H1 (cell line): Measurements from ENCODE around the gene SSUH2. TPM values are rescaled to one million over a fixed set of nuclear protein-coding genes. Genes with fewer than 3 reads are reported as not detected.

Experiments used
- CTCF ChIA-PET: fragments of 300-600 bp; sonication (Branson Sonifier 250); formaldehyde crosslinking; loops from one replicate; lab custom pipeline; 2021; ENCODE audit not compliant: partially characterized antibody; lab: Charles Lee
- POLR2A ChIA-PET: fragments of 300-600 bp; sonication (Branson Sonifier 250); formaldehyde crosslinking; loops from one replicate; lab custom pipeline; 2021; ENCODE audit warnings: inconsistent platforms; ENCODE audit not compliant: partially characterized antibody; lab: Charles Lee
- DNase-seq, 2 experiments: peaks; one replicate each; pipeline versions ENCODE4 v3.0.0 to v3.0.0-alpha.2; 2010 to 2022; ENCODE audit warnings: low spot score in 2 of 2, low read depth in 1 of 2, mixed read lengths in 1 of 2
- FAIRE-seq: peaks from 2 replicates; lab custom pipeline; 2011; peaks lifted over from hg19 to GRCh38; lab: Jason Lieb, UNC
- H2AFZ ChIP-seq: 2 replicates; pipeline ENCODE4 v1.8.1; 2012; ENCODE audit warnings: low read length, inconsistent platforms
- H2AK5ac ChIP-seq: 2 replicates; pipeline ENCODE4 v1.6.1; 2013; ENCODE audit warnings: low read depth, low read length
- H2BK120ac ChIP-seq: replicated peaks from 2 replicates; pipeline ENCODE3; 2013; ENCODE audit warnings: low read depth, low read length, inconsistent platforms
- H2BK12ac ChIP-seq: 2 replicates; pipeline ENCODE4 v1.6.1; 2013; ENCODE audit warnings: low read depth, low read length
- H2BK15ac ChIP-seq: 2 replicates; pipeline ENCODE4 v1.6.1; 2013; ENCODE audit warnings: low read length
- H2BK20ac ChIP-seq: 2 replicates; pipeline ENCODE4 v1.6.1; 2013; ENCODE audit warnings: low read length
- H2BK5ac ChIP-seq: 2 replicates; pipeline ENCODE4 v1.6.1; 2013; ENCODE audit warnings: low read depth, low read length
- H3K14ac ChIP-seq: 2 replicates; pipeline ENCODE4 v1.6.1; 2013; ENCODE audit warnings: inconsistent platforms; ENCODE audit not compliant: insufficient read length
- H3K18ac ChIP-seq: 2 replicates; pipeline ENCODE4 v1.6.1; 2013; ENCODE audit warnings: low read length; ENCODE audit errors: extremely low read depth
- H3K23ac ChIP-seq: 2 replicates; pipeline ENCODE4 v1.6.1; 2013; ENCODE audit warnings: inconsistent platforms; ENCODE audit not compliant: insufficient read length
- H3K23me2 ChIP-seq: 2 replicates; pipeline ENCODE4 v1.6.1; 2013; ENCODE audit warnings: low read depth, low read length
- H3K27ac ChIP-seq: 2 replicates; pipeline ENCODE4 v1.6.1; 2011; ENCODE audit warnings: low read depth, low read length, inconsistent platforms
- H3K27me3 ChIP-seq, 4 experiments: replicated peaks in 1 of 4; 1 replicate in 1 of 4; 2 replicates in 3 of 4; pipeline versions ENCODE4 v1.6.1 to v1.8.1; 2011 to 2013; ENCODE audit warnings: low read length in 3 of 4, mild to moderate bottlenecking in 3 of 4, inconsistent platforms in 2 of 4, mixed read lengths in 2 of 4, moderate library complexity in 1 of 4; ENCODE audit not compliant: control insufficient read depth in 3 of 4, insufficient read depth in 3 of 4; ENCODE audit errors: extremely low read depth in 1 of 4
- H3K36me3 ChIP-seq, 4 experiments: 2 replicates each; pipeline versions ENCODE4 v1.6.1 to v1.8.1; 2011 to 2013; ENCODE audit warnings: mild to moderate bottlenecking in 4 of 4, low read length in 3 of 4, moderate library complexity in 2 of 4, control low read depth in 1 of 4, inconsistent platforms in 1 of 4; ENCODE audit not compliant: insufficient read depth in 4 of 4, control insufficient read depth in 2 of 4
- H3K4ac ChIP-seq: replicated peaks from 2 replicates; pipeline ENCODE3; 2013; ENCODE audit warnings: low read length, low read depth, mixed read lengths, inconsistent platforms; ENCODE audit not compliant: insufficient read length
- H3K4me1 ChIP-seq, 4 experiments: replicated peaks in 1 of 4; 1 replicate in 1 of 4; 2 replicates in 3 of 4; pipeline versions ENCODE4 v1.6.1 to v1.8.1; 2011 to 2013; ENCODE audit warnings: low read length in 3 of 4, inconsistent platforms in 2 of 4, mixed read lengths in 1 of 4; ENCODE audit not compliant: insufficient read depth in 4 of 4, control insufficient read depth in 3 of 4
- H3K4me2 ChIP-seq, 2 experiments: 2 replicates each; pipeline versions ENCODE4 v1.6.1 to v1.8.1; 2011 to 2013; ENCODE audit warnings: low read depth in 2 of 2, low read length in 2 of 2, control low read depth in 1 of 2, inconsistent platforms in 1 of 2, mild to moderate bottlenecking in 1 of 2; ENCODE audit not compliant: insufficient read depth in 1 of 2
- H3K4me3 ChIP-seq, 4 experiments: fragments of 200-600, 300-600 bp in 1 of 4; sonication (generic), shearing (Covaris generic), sonication (Bioruptor Twin) in 1 of 4; 2 replicates each; pipeline versions ENCODE4 v1.5.1 to v1.8.1; 2011 to 2016; ENCODE audit warnings: low read length in 4 of 4, low read depth in 3 of 4, control low read depth in 2 of 4, inconsistent platforms in 2 of 4, mild to moderate bottlenecking in 2 of 4, mixed read lengths in 1 of 4, moderate library complexity in 1 of 4; ENCODE audit not compliant: insufficient read depth in 2 of 4; ENCODE audit errors: extremely low read depth in 1 of 4
- H3K56ac ChIP-seq: replicated peaks from 2 replicates; pipeline ENCODE3; 2013; ENCODE audit warnings: low read depth, mild to moderate bottlenecking, mixed read lengths, low read length, inconsistent platforms; ENCODE audit not compliant: insufficient read length
- H3K79me1 ChIP-seq: 2 replicates; pipeline ENCODE4 v1.6.1; 2013; ENCODE audit warnings: low read depth, low read length, control low read depth
- H3K79me2 ChIP-seq, 2 experiments: 2 replicates each; pipeline versions ENCODE4 v1.6.1 to v1.8.1; 2012 to 2013; ENCODE audit warnings: low read length in 2 of 2, mild to moderate bottlenecking in 2 of 2, inconsistent platforms in 1 of 2; ENCODE audit not compliant: insufficient read depth in 2 of 2, control insufficient read depth in 1 of 2
- H3K9ac ChIP-seq, 4 experiments: replicated peaks in 1 of 4; 1 replicate in 1 of 4; 2 replicates in 3 of 4; pipeline versions ENCODE4 v1.6.1 to v1.8.1; 2011 to 2013; ENCODE audit warnings: low read depth in 3 of 4, low read length in 3 of 4, control low read depth in 2 of 4, mild to moderate bottlenecking in 2 of 4, moderate library complexity in 2 of 4, inconsistent platforms in 1 of 4; ENCODE audit errors: extremely low read depth in 1 of 4
- H3K9me3 ChIP-seq, 2 experiments: 2 replicates each; pipeline versions ENCODE4 v1.6.1 to v1.8.1; 2012 to 2013; ENCODE audit warnings: mild to moderate bottlenecking in 2 of 2, moderate library complexity in 2 of 2, control low read depth in 1 of 2, inconsistent platforms in 1 of 2, low read depth in 1 of 2, low read length in 1 of 2, mixed read lengths in 1 of 2; ENCODE audit not compliant: insufficient read depth in 2 of 2
- H4K20me1 ChIP-seq, 2 experiments: replicated peaks in 1 of 2; 2 replicates each; pipeline versions ENCODE3 to v1.8.1; 2011 to 2013; ENCODE audit warnings: inconsistent platforms in 2 of 2, low read length in 2 of 2, mild to moderate bottlenecking in 1 of 2; ENCODE audit not compliant: insufficient read depth in 2 of 2, control insufficient read depth in 1 of 2
- H4K5ac ChIP-seq: 2 replicates; pipeline ENCODE4 v1.6.1; 2013; ENCODE audit warnings: low read length, low read depth, mixed read lengths, inconsistent platforms; ENCODE audit not compliant: insufficient read length
- H4K8ac ChIP-seq: 2 replicates; pipeline ENCODE4 v1.8.0; 2013; ENCODE audit warnings: mild to moderate bottlenecking, moderate library complexity, low read length, inconsistent platforms; ENCODE audit not compliant: insufficient read depth; ENCODE audit errors: extremely low read depth
- H4K91ac ChIP-seq: replicated peaks from 2 replicates; pipeline ENCODE3; 2013; ENCODE audit warnings: low read length, mixed read lengths, inconsistent platforms; ENCODE audit not compliant: insufficient read length
- HDAC2 ChIP-seq, 2 experiments: fragments of 300-600 bp in 1 of 2; sonication (generic) in 1 of 2; IDR thresholded peaks; 2 replicates each; pipeline ENCODE4 v1.6.1; 2011 to 2012; ENCODE audit warnings: low read depth in 2 of 2, low read length in 2 of 2, mild to moderate bottlenecking in 2 of 2, moderate library complexity in 2 of 2, borderline replicate concordance in 1 of 2, inconsistent platforms in 1 of 2
- NANOG ChIP-seq: IDR thresholded peaks from 2 replicates; pipeline ENCODE4 v1.6.1; 2011; ENCODE audit warnings: low read length, low read depth, mild to moderate bottlenecking, inconsistent platforms; ENCODE audit not compliant: insufficient read depth, poor library complexity, severe bottlenecking
- PHF8 ChIP-seq: fragments of 200-600 bp; sonication (generic); conservative IDR thresholded peaks from 2 replicates; pipeline ENCODE4 v1.7.1; 2012; ENCODE audit warnings: low read depth, mild to moderate bottlenecking, inconsistent platforms, low read length, moderate library complexity
- POLR2A ChIP-seq, 2 experiments: IDR thresholded peaks; 1 replicate in 1 of 2; 2 replicates in 1 of 2; pipeline ENCODE4 v1.6.1; 2011; ENCODE audit warnings: low read depth in 2 of 2, low read length in 2 of 2, mild to moderate bottlenecking in 2 of 2; ENCODE audit errors: control extremely low read depth in 1 of 2
- RBBP5 ChIP-seq: IDR thresholded peaks from 2 replicates; pipeline ENCODE4 v1.7.1; 2012; ENCODE audit warnings: low read depth, mild to moderate bottlenecking, inconsistent platforms, low read length, moderate library complexity, borderline replicate concordance
- SAP30 ChIP-seq: fragments of 300-600 bp; sonication (generic); IDR thresholded peaks from 2 replicates; pipeline ENCODE4 v1.7.1; 2012; ENCODE audit warnings: low read length, moderate library complexity, mild to moderate bottlenecking, inconsistent platforms; ENCODE audit not compliant: insufficient read depth, insufficient replicate concordance
- WGBS, 2 experiments: shearing (Covaris generic) in 1 of 2; methylation state at CpG; one replicate each; pipeline versions ENCODE4 v1.1.6 to v1.1.7; 2013 to 2015; ENCODE audit warnings: low lambda C conversion rate in 2 of 2, mixed read lengths in 2 of 2, inconsistent platforms in 1 of 2, low coverage in 1 of 2, missing lambda C conversion rate in 1 of 2; ENCODE audit not compliant: insufficient replicate concordance in 2 of 2, insufficient coverage in 1 of 2, insufficient read length in 1 of 2; ENCODE audit errors: extremely low coverage in 1 of 2, missing lambda C conversion rate in 1 of 2; 5-methylcytosine and 5-hydroxymethylcytosine counted together
- polyA plus RNA-seq, 7 experiments: library from polyadenylated mRNA; depleted of rRNA in 3 of 7; stranded (reverse) in 5 of 7; unstranded in 2 of 7; fragments of >200 nt in 5 of 7; fragments of 200-250 nt in 2 of 7; gene quantifications; 1 replicate in 5 of 7; 2 replicates in 1 of 7; 4 replicates in 1 of 7; pipeline versions ENCODE4 v1.2.1 to v1.2.3, GENCODE V29; 2011 to 2013; ENCODE audit warnings: missing spikeins in 2 of 7, mixed read lengths in 2 of 7
- total RNA-seq: library from RNA; stranded (reverse); fragmentation: NEBNext Ultra II Directional; extraction: Animal tissue kit (Norgen Biotek cat#: 25700); gene quantifications from 2 replicates; pipeline ENCODE4 v1.2.1, GENCODE V29; 2021
- TF ChIP-seq, protein P1 (sequence below), 3 experiments: IDR thresholded peaks; 1 replicate in 2 of 3; 2 replicates in 1 of 3; pipeline versions ENCODE4 v1.5.1 to v1.6.1; 2011; ENCODE audit warnings: low read length in 3 of 3, mild to moderate bottlenecking in 3 of 3, inconsistent platforms in 2 of 3, low read depth in 1 of 3, moderate library complexity in 1 of 3; ENCODE audit not compliant: insufficient read depth in 1 of 3; ENCODE audit errors: control extremely low read depth in 1 of 3
- TF ChIP-seq, protein P2 (sequence below): IDR thresholded peaks from 2 replicates; pipeline ENCODE4 v1.6.1; 2012; ENCODE audit warnings: inconsistent platforms

SSUH2 gene
- total and polyA plus RNA-seq, 2 of the 8 experiments (the other 6 are each of a cell fraction or from before 2014, with no cell fraction given), result 0.62 to 0.69 TPM

DNA sequence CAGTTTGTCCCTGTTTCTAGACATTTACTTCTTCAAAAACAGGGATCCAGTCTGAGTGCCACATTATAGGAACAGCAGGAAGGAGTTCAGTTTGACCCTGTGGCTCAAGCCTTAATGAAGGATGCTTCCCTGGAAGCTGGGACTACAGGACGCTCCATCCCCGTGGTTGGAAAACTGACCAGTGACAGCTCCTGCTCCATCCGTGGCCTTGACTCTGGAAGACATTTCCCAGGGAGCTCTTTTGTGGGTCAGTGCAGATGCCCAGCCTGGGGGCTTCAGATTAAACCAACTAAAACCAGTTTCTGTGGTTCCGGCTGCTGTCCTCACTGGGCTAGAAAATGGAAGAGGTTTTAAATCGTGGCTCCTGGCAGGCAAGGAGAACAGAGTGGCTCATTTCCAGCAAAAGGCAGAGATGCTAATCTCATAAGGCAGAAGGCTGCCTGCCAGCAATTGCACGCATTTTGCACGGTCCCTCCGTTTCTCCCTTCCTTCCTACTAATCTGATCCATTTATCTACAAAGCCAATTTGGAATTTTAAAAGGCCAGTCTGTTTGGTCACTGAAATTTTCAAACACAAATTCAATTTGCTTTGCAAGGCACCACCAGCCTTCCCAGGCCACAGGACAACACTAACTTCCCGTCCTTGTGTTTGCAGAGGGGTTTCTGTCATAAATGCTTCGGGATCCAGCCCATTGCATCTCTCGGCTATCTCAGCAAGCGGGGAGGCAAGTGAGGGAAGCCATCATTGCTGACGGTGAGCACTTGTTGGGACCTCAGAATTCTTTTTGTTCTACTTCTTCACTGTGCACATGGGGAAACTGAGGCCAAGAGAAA, 6.2 kb upstream of the SSUH2 start:
- Histone ChIP-seq H2BK120ac (no peak overlapping the region), H3K27me3 (no peaks in the 10 kb centered on the region; a peak in 2 of 7 replicates), H2BK5ac (no peak overlapping the region), H3K4me3 (no peak overlapping the region), H3K79me2 (no peaks in the 10 kb centered on the region; a peak in 1 of 4 replicates), H3K27ac (no peak overlapping the region), H2AFZ (no peak overlapping the region), H3K4ac (no peak overlapping the region), H3K4me2 (no peak overlapping the region), H3K18ac (no peak overlapping the region), H4K8ac (no peak overlapping the region), H4K20me1 (no peaks in the 10 kb centered on the region), H3K56ac (no peak overlapping the region), H3K23me2 (no peaks in the 10 kb centered on the region), H3K36me3 (no peaks in the 10 kb centered on the region), H3K4me1 (no peaks in the 10 kb centered on the region), H3K9me3 (no peaks in the 10 kb centered on the region), H3K23ac (no peak overlapping the region), H3K14ac (no peak overlapping the region), H3K9ac (no peak overlapping the region), H4K5ac (no peak overlapping the region), H2BK15ac (no peak overlapping the region), H4K91ac (no peak overlapping the region), H3K79me1 (no peaks in the 10 kb centered on the region), H2AK5ac (no peak overlapping the region), H2BK12ac (no peak overlapping the region), H2BK20ac (no peak overlapping the region)
- POLR2A ChIA-PET, result interaction anchor here (1.3 kb wide), 1 partner anchor 15 kb away, joined by 3 read pairs; no protein-coding TSS in a partner anchor
- 90% methylated on average over 13 of the region's 13 CpGs; no CpG with 5 or more reads in 1 of the 2 experiments for WGBS, 2 experiments
- DNase-seq (no peak), FAIRE-seq (no peak)
- CTCF ChIA-PET, result no interaction called here
- TF ChIP-seq RBBP5 (no peak), SAP30 (no peak), NANOG (no peak), POLR2A (IDR thresholded peaks at IDR 0.05; ENCODE audit: control extremely low read depth in 1 of 2, low read depth in 2 of 2, low read length in 2 of 2) (no peak), PHF8 (no peak), HDAC2 (IDR thresholded peaks at IDR 0.05; ENCODE audit: borderline replicate concordance in 1 of 2, low read depth in 2 of 2, low read length in 2 of 2) (no peak)
- TF ChIP-seq, protein P1, sequence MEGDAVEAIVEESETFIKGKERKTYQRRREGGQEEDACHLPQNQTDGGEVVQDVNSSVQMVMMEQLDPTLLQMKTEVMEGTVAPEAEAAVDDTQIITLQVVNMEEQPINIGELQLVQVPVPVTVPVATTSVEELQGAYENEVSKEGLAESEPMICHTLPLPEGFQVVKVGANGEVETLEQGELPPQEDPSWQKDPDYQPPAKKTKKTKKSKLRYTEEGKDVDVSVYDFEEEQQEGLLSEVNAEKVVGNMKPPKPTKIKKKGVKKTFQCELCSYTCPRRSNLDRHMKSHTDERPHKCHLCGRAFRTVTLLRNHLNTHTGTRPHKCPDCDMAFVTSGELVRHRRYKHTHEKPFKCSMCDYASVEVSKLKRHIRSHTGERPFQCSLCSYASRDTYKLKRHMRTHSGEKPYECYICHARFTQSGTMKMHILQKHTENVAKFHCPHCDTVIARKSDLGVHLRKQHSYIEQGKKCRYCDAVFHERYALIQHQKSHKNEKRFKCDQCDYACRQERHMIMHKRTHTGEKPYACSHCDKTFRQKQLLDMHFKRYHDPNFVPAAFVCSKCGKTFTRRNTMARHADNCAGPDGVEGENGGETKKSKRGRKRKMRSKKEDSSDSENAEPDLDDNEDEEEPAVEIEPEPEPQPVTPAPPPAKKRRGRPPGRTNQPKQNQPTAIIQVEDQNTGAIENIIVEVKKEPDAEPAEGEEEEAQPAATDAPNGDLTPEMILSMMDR (IDR thresholded peaks at IDR 0.05; ENCODE audit: control extremely low read depth in 1 of 3, insufficient read depth in 1 of 3, low read depth in 1 of 3, low read length in 3 of 3), result no peak
- TF ChIP-seq, protein P2, sequence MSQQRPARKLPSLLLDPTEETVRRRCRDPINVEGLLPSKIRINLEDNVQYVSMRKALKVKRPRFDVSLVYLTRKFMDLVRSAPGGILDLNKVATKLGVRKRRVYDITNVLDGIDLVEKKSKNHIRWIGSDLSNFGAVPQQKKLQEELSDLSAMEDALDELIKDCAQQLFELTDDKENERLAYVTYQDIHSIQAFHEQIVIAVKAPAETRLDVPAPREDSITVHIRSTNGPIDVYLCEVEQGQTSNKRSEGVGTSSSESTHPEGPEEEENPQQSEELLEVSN, result no peak
